Measurements from ENCODE around the gene SLC6A19. TPM values are rescaled to one million over a fixed set of nuclear protein-coding genes. Genes with fewer than 3 reads are reported as not detected.

Gene SLC6A19
- polyA plus RNA-seq, 1 donor, result 295 TPM

- Histone ChIP-seq H3K27me3 (ENCODE audit: control insufficient read depth, insufficient read depth, low read length) (no peaks in the 10 kb centered on the region), H3K9me3 (ENCODE audit: control insufficient read depth, low read depth, low read length) (peaks cover 9% of the 10 kb centered on the region), H3K36me3 (ENCODE audit: control insufficient read depth, insufficient read depth, low read length) (no peaks in the 10 kb centered on the region), H3K4me3 (ENCODE audit: low read length) (no peak overlapping the region), H3K4me1 (ENCODE audit: control insufficient read depth, insufficient read depth, low read length) (peaks cover 16% of the 10 kb centered on the region), H3K27ac (ENCODE audit: low read length) (no peak overlapping the region)
- DNase-seq, result no peak
These were observed 35.5 kb upstream of the SLC6A19 start for GRCh38 chr5:1165864-1166263.

GRCh38 chr5:1166370-1166769 is 35.0 kb upstream of the SLC6A19 start:
- DNase-seq, result no peak
- Histone ChIP-seq H3K9me3 (ENCODE audit: control insufficient read depth, low read depth, low read length) (peaks cover 6% of the 10 kb centered on the region), H3K4me3 (ENCODE audit: low read length) (no peak overlapping the region), H3K36me3 (ENCODE audit: control insufficient read depth, insufficient read depth, low read length) (no peaks in the 10 kb centered on the region), H3K27me3 (ENCODE audit: control insufficient read depth, insufficient read depth, low read length) (no peaks in the 10 kb centered on the region), H3K27ac (ENCODE audit: low read length) (no peak overlapping the region), H3K4me1 (ENCODE audit: control insufficient read depth, insufficient read depth, low read length) (peaks cover 16% of the 10 kb centered on the region)

GRCh38 chr5:1167361-1167727 is 34.1 kb upstream of the SLC6A19 start:
- Histone ChIP-seq H3K4me1 (ENCODE audit: control insufficient read depth, insufficient read depth, low read length) (peaks cover 16% of the 10 kb centered on the region), H3K27me3 (ENCODE audit: control insufficient read depth, insufficient read depth, low read length) (no peaks in the 10 kb centered on the region)
- no CpG with 5 or more reads among the region's 4 CpGs for whole genome bisulfite sequencing (ENCODE audit: insufficient coverage, low lambda C conversion rate)

GRCh38 chr5:1167728-1168709 is 33.4 kb upstream of the SLC6A19 start:
- H3K27ac ChIP-seq (ENCODE audit: low read length), result no peak overlapping the region
- H3K36me3 ChIP-seq (ENCODE audit: control insufficient read depth, insufficient read depth, low read length), result no peaks in the 10 kb centered on the region
- WGBS (ENCODE audit: insufficient coverage, low lambda C conversion rate), result 0% methylated on average over 1 of the region's 28 CpGs
- peaks cover 16% of the 10 kb centered on the region for H3K4me1 ChIP-seq (ENCODE audit: control insufficient read depth, insufficient read depth, low read length)
- H3K9me3 ChIP-seq (ENCODE audit: control insufficient read depth, low read depth, low read length), result peaks cover 3% of the 10 kb centered on the region
- no peaks in the 10 kb centered on the region for H3K27me3 ChIP-seq (ENCODE audit: control insufficient read depth, insufficient read depth, low read length)
- H3K4me3 ChIP-seq (ENCODE audit: low read length), result no peak overlapping the region
- peak; percentile 65 to 66 for DNase-seq

More at GRCh38 chr5:1167361-1167727, 34.1 kb upstream of the SLC6A19 start:
- peak in 1 of 2 donors; percentile 27 for DNase-seq
- Histone ChIP-seq H3K27ac (ENCODE audit: low read length) (no peak overlapping the region), H3K36me3 (ENCODE audit: control insufficient read depth, insufficient read depth, low read length) (no peaks in the 10 kb centered on the region), H3K9me3 (ENCODE audit: control insufficient read depth, low read depth, low read length) (peaks cover 3% of the 10 kb centered on the region), H3K4me3 (ENCODE audit: low read length) (no peak overlapping the region)

- no peaks in the 10 kb centered on the region for H3K27me3 ChIP-seq (ENCODE audit: control insufficient read depth, insufficient read depth, low read length)
- no peak for DNase-seq
- peaks cover 17% of the 10 kb centered on the region for H3K4me1 ChIP-seq (ENCODE audit: control insufficient read depth, insufficient read depth, low read length)
- WGBS (ENCODE audit: insufficient coverage, low lambda C conversion rate), result no CpG with 5 or more reads among the region's 16 CpGs
- no peak overlapping the region for H3K4me3 ChIP-seq (ENCODE audit: low read length)
- peaks cover 6% of the 10 kb centered on the region for H3K9me3 ChIP-seq (ENCODE audit: control insufficient read depth, low read depth, low read length)
- no peaks in the 10 kb centered on the region for H3K36me3 ChIP-seq (ENCODE audit: control insufficient read depth, insufficient read depth, low read length)
- H3K27ac ChIP-seq (ENCODE audit: low read length), result no peak overlapping the region
These were observed 32.6 kb upstream of the SLC6A19 start for GRCh38 chr5:1168796-1169195.

- WGBS (ENCODE audit: insufficient coverage, low lambda C conversion rate), result no CpG with 5 or more reads among the region's 33 CpGs
- no peak for DNase-seq
These were observed 31.9 kb upstream of the SLC6A19 start for GRCh38 chr5:1169211-1170115.

GRCh38 chr5:1171340-1171941 is 30.0 kb upstream of the SLC6A19 start:
- peaks cover 8% of the 10 kb centered on the region for H3K4me1 ChIP-seq (ENCODE audit: control insufficient read depth, insufficient read depth, low read length)
- peaks cover 6% of the 10 kb centered on the region for H3K36me3 ChIP-seq (ENCODE audit: control insufficient read depth, insufficient read depth, low read length)
- H3K4me3 ChIP-seq (ENCODE audit: low read length), result no peak overlapping the region
- DNase-seq, result no peak
- peaks cover 17% of the 10 kb centered on the region for H3K9me3 ChIP-seq (ENCODE audit: control insufficient read depth, low read depth, low read length)
- WGBS (ENCODE audit: insufficient coverage, low lambda C conversion rate), result no CpG with 5 or more reads among the region's 15 CpGs
- no peak overlapping the region for H3K27ac ChIP-seq (ENCODE audit: low read length)
- H3K27me3 ChIP-seq (ENCODE audit: control insufficient read depth, insufficient read depth, low read length), result no peaks in the 10 kb centered on the region

More at GRCh38 chr5:1169211-1170115, 31.9 kb upstream of the SLC6A19 start:
- H3K9me3 ChIP-seq (ENCODE audit: control insufficient read depth, low read depth, low read length), result peaks cover 7% of the 10 kb centered on the region
- H3K4me1 ChIP-seq (ENCODE audit: control insufficient read depth, insufficient read depth, low read length), result peaks cover 21% of the 10 kb centered on the region
- no peaks in the 10 kb centered on the region for H3K27me3 ChIP-seq (ENCODE audit: control insufficient read depth, insufficient read depth, low read length)
- no peak overlapping the region for H3K27ac ChIP-seq (ENCODE audit: low read length)
- no peaks in the 10 kb centered on the region for H3K36me3 ChIP-seq (ENCODE audit: control insufficient read depth, insufficient read depth, low read length)
- no peak overlapping the region for H3K4me3 ChIP-seq (ENCODE audit: low read length)

- H3K4me1 ChIP-seq (ENCODE audit: control insufficient read depth, insufficient read depth, low read length), result peaks cover 8% of the 10 kb centered on the region
- no peak overlapping the region for H3K27ac ChIP-seq (ENCODE audit: low read length)
- no peak overlapping the region for H3K4me3 ChIP-seq (ENCODE audit: low read length)
- no peaks in the 10 kb centered on the region for H3K27me3 ChIP-seq (ENCODE audit: control insufficient read depth, insufficient read depth, low read length)
- no CpG with 5 or more reads among the region's 20 CpGs for WGBS (ENCODE audit: insufficient coverage, low lambda C conversion rate)
- H3K36me3 ChIP-seq (ENCODE audit: control insufficient read depth, insufficient read depth, low read length), result peaks cover 6% of the 10 kb centered on the region
- DNase-seq, result no peak
- H3K9me3 ChIP-seq (ENCODE audit: control insufficient read depth, low read depth, low read length), result peaks cover 23% of the 10 kb centered on the region
These were observed 29.3 kb upstream of the SLC6A19 start for GRCh38 chr5:1172007-1172581.

- Histone ChIP-seq H3K27ac (ENCODE audit: low read length) (no peak overlapping the region), H3K36me3 (ENCODE audit: control insufficient read depth, insufficient read depth, low read length) (peaks cover 6% of the 10 kb centered on the region), H3K4me3 (ENCODE audit: low read length) (no peak overlapping the region), H3K4me1 (ENCODE audit: control insufficient read depth, insufficient read depth, low read length) (peaks cover 7% of the 10 kb centered on the region), H3K27me3 (ENCODE audit: control insufficient read depth, insufficient read depth, low read length) (no peaks in the 10 kb centered on the region), H3K9me3 (ENCODE audit: control insufficient read depth, low read depth, low read length) (peaks cover 24% of the 10 kb centered on the region)
- no CpG with 5 or more reads among the region's 22 CpGs for WGBS (ENCODE audit: insufficient coverage, low lambda C conversion rate)
- DNase-seq, result no peak
These were observed 28.6 kb upstream of the SLC6A19 start for GRCh38 chr5:1172670-1173404.

Data from large intestine (tissue), 3 donors.